ENCODE data around the gene PCDHA2.

DNA sequence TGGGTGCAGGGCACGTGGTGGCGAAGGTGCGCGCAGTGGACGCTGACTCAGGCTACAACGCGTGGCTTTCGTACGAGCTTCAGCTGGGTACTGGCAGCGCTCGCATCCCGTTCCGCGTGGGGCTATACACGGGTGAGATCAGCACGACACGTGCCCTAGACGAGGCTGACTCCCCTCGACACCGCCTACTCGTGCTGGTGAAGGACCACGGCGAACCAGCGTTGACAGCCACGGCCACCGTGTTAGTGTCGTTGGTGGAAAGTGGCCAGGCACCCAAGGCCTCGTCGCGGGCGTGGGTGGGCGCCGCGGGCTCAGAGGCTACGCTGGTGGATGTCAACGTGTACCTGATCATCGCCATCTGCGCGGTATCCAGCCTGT is 2.1 kb downstream of the PCDHA2 start:
- TF ChIP-seq, protein P1, sequence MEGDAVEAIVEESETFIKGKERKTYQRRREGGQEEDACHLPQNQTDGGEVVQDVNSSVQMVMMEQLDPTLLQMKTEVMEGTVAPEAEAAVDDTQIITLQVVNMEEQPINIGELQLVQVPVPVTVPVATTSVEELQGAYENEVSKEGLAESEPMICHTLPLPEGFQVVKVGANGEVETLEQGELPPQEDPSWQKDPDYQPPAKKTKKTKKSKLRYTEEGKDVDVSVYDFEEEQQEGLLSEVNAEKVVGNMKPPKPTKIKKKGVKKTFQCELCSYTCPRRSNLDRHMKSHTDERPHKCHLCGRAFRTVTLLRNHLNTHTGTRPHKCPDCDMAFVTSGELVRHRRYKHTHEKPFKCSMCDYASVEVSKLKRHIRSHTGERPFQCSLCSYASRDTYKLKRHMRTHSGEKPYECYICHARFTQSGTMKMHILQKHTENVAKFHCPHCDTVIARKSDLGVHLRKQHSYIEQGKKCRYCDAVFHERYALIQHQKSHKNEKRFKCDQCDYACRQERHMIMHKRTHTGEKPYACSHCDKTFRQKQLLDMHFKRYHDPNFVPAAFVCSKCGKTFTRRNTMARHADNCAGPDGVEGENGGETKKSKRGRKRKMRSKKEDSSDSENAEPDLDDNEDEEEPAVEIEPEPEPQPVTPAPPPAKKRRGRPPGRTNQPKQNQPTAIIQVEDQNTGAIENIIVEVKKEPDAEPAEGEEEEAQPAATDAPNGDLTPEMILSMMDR (IDR thresholded peaks at IDR 0.05), result no peak
- TF ChIP-seq NFE2L1 (CRISPR knock-in tag; IDR thresholded peaks at IDR 0.05) (no peak), JUN (CRISPR knock-in tag; IDR thresholded peaks at IDR 0.05) (no peak), FOXP1 (CRISPR knock-in tag; IDR thresholded peaks at IDR 0.05; ENCODE audit: borderline replicate concordance) (no peak), ATF1 (CRISPR knock-in tag; IDR thresholded peaks at IDR 0.05) (no peak), CREB1 (CRISPR knock-in tag; IDR thresholded peaks at IDR 0.05) (no peak), NR2C2 (CRISPR knock-in tag; IDR thresholded peaks at IDR 0.05) (no peak), TP53 (CRISPR knock-in tag; IDR thresholded peaks at IDR 0.05) (no peak)
- TF ChIP-seq, protein P2, sequence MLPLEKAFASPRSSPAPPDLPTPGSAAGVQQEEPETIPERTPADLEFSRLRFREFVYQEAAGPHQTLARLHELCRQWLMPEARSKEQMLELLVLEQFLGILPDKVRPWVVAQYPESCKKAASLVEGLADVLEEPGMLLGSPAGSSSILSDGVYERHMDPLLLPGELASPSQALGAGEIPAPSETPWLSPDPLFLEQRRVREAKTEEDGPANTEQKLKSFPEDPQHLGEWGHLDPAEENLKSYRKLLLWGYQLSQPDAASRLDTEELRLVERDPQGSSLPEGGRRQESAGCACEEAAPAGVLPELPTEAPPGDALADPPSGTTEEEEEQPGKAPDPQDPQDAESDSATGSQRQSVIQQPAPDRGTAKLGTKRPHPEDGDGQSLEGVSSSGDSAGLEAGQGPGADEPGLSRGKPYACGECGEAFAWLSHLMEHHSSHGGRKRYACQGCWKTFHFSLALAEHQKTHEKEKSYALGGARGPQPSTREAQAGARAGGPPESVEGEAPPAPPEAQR (CRISPR knock-in tag; IDR thresholded peaks at IDR 0.05), result no peak
- TF ChIP-seq, protein P3, sequence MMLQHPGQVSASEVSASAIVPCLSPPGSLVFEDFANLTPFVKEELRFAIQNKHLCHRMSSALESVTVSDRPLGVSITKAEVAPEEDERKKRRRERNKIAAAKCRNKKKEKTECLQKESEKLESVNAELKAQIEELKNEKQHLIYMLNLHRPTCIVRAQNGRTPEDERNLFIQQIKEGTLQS (CRISPR knock-in tag; conservative IDR thresholded peaks at IDR 0.05), result no peak
- TF ChIP-seq, protein P4, sequence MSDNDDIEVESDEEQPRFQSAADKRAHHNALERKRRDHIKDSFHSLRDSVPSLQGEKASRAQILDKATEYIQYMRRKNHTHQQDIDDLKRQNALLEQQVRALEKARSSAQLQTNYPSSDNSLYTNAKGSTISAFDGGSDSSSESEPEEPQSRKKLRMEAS (CRISPR knock-in tag; IDR thresholded peaks at IDR 0.05), result no peak
- TF ChIP-seq, protein P5, sequence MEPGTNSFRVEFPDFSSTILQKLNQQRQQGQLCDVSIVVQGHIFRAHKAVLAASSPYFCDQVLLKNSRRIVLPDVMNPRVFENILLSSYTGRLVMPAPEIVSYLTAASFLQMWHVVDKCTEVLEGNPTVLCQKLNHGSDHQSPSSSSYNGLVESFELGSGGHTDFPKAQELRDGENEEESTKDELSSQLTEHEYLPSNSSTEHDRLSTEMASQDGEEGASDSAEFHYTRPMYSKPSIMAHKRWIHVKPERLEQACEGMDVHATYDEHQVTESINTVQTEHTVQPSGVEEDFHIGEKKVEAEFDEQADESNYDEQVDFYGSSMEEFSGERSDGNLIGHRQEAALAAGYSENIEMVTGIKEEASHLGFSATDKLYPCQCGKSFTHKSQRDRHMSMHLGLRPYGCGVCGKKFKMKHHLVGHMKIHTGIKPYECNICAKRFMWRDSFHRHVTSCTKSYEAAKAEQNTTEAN (CRISPR knock-in tag; IDR thresholded peaks at IDR 0.05), result no peak
- TF ChIP-seq, protein P6, sequence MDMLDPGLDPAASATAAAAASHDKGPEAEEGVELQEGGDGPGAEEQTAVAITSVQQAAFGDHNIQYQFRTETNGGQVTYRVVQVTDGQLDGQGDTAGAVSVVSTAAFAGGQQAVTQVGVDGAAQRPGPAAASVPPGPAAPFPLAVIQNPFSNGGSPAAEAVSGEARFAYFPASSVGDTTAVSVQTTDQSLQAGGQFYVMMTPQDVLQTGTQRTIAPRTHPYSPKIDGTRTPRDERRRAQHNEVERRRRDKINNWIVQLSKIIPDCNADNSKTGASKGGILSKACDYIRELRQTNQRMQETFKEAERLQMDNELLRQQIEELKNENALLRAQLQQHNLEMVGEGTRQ (CRISPR knock-in tag; IDR thresholded peaks at IDR 0.05), result no peak

Data from WTC11 (cell line).